Fibroblast of skin of left quadriceps (primary cell): Measurements from ENCODE around the gene PLCH2.

Experiments
- DNase-seq, 2 experiments: peaks; one replicate each; pipeline ENCODE4 v3.0.0-alpha.2; 2013; ENCODE audit warnings: low read depth in 2 of 2

The PLCH2 gene

GRCh38 chr1:2477309-2477708 lies 1.2 kb downstream of the PLCH2 start:
- DNase-seq: no peak

- no peak for DNase-seq
Measured at GRCh38 chr1:2477791-2478499, 1.9 kb downstream of the PLCH2 start.

- DNase-seq: no peak
Measured at GRCh38 chr1:2479186-2479585, 3.1 kb downstream of the PLCH2 start.

GRCh38 chr1:2479618-2480017 lies 3.5 kb downstream of the PLCH2 start:
- DNase-seq: no peak

- no peak for DNase-seq
Measured at GRCh38 chr1:2480236-2480985, 4.3 kb downstream of the PLCH2 start.

- no peak for DNase-seq
Measured at GRCh38 chr1:2480986-2481364, 4.9 kb downstream of the PLCH2 start.

- no peak for DNase-seq
Measured at GRCh38 chr1:2481885-2482284, 5.8 kb downstream of the PLCH2 start.

GRCh38 chr1:2482588-2482987 lies 6.5 kb downstream of the PLCH2 start:
- no peak for DNase-seq

- no peak for DNase-seq
Measured at GRCh38 chr1:2483026-2483425, 6.9 kb downstream of the PLCH2 start.

GRCh38 chr1:2483970-2484369 lies 7.9 kb downstream of the PLCH2 start:
- no peak for DNase-seq

GRCh38 chr1:2486041-2486440 lies 10.0 kb downstream of the PLCH2 start:
- DNase-seq: no peak

- no peak for DNase-seq
Measured at GRCh38 chr1:2486558-2486957, 10.5 kb downstream of the PLCH2 start.

- DNase-seq: no peak
Measured at GRCh38 chr1:2488688-2489087, 12.6 kb downstream of the PLCH2 start.

GRCh38 chr1:2489615-2490014 lies 13.5 kb downstream of the PLCH2 start:
- DNase-seq: no peak

GRCh38 chr1:2492091-2492490 lies 16.0 kb downstream of the PLCH2 start:
- no peak for DNase-seq

- no peak for DNase-seq
Measured at GRCh38 chr1:2493218-2493617, 17.1 kb downstream of the PLCH2 start.

GRCh38 chr1:2493691-2494322 lies 17.7 kb downstream of the PLCH2 start:
- DNase-seq: no peak

- peak; percentile 10 to 11 for DNase-seq
Measured at GRCh38 chr1:2494323-2494693, 18.2 kb downstream of the PLCH2 start.

- DNase-seq: no peak
Measured at GRCh38 chr1:2495026-2495425, 18.9 kb downstream of the PLCH2 start.

GRCh38 chr1:2495546-2495945 lies 19.5 kb downstream of the PLCH2 start:
- no peak for DNase-seq

- no peak for DNase-seq
Measured at GRCh38 chr1:2496087-2496622, 20.1 kb downstream of the PLCH2 start.

- DNase-seq: no peak
Measured at GRCh38 chr1:2496746-2497145, 20.7 kb downstream of the PLCH2 start.

GRCh38 chr1:2497891-2498290 lies 21.8 kb downstream of the PLCH2 start:
- no peak for DNase-seq
